NCI-H2227 (cell line): ENCODE measurements around the gene GALNT11.
A peak's percentile ranks its signal among the peaks of the same experiment; 100 is the strongest.

Experiments used
- DNase-seq: peaks from one replicate; lab custom pipeline; 2025; ENCODE audit not compliant: unreplicated experiment; lab: John Stamatoyannopoulos, UW

Gene GALNT11

DNA sequence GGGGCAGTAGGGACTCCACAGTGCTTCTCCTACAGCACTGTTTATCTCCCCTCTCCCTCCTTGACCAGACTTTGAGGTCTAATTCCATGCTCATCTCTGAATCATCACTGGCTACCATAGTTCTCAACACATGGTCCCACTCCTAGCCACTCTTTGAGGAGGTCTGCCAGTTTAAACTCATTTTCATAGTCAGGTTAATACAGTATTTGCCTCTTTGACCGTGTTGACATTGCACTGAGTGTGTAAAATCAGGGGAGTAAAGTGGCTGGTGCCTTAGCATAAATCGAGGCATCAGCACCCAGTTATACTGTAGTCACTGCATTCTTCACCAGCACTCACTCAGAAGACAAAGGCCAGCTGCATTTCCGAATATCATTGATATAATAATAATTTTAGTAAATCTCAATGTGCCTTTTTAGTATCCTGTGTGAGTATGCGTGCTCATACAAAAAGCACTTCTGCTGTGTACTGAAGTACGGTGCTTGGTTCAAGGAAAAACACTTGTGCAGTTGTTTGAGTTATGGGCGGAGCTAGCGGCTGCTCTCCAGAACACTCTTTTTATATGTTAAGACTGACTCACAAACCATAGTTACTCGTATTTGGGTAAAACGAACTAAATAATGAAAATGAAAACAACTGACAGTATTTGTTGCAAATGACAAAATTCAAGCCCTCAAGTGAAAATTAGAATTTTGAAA lies 89.7 kb downstream of the GALNT11 start:
- no peak for DNase-seq

- DNase-seq, result no peak
Observed at GRCh38 chr7:152117356-152117755, 91.9 kb downstream of the GALNT11 start.

DNA sequence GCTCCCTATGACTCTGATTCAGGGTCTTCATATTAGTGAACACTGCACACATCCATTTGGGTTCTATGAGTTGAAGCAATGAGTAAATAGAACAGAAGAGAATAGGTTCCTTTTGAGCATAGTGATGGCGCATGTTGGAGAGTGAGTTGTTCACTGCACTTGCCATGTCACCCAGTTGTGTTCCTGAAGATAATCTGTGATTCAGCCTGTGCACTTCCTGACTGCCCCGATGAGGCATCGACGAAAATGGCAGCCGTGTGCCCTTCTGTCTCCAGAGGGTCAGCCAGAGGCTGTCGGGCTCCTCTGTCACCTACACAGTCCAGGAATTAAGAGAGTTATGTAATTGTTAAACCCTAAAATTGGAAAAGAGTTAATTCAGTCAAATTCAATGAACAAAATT lies 94.7 kb downstream of the GALNT11 start:
- no peak for DNase-seq

DNA sequence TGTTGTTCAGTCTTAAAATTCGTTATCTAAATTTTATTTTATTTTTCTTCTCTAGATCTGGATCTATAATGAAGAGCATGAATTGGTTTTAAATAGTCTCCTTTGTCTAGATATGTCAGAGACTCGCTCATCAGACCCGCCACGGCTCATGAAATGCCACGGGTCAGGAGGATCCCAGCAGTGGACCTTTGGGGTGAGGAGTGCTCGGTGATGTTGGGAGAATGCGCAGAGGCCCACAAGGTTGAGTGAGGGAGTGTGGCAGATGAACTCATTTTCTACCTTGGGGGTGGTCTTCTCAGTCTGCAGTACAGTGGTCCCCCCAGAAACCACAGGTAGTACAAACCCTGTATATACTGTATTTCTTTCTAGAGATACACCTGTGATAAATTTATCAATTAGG lies 95.3 kb downstream of the GALNT11 start:
- no peak for DNase-seq

DNA sequence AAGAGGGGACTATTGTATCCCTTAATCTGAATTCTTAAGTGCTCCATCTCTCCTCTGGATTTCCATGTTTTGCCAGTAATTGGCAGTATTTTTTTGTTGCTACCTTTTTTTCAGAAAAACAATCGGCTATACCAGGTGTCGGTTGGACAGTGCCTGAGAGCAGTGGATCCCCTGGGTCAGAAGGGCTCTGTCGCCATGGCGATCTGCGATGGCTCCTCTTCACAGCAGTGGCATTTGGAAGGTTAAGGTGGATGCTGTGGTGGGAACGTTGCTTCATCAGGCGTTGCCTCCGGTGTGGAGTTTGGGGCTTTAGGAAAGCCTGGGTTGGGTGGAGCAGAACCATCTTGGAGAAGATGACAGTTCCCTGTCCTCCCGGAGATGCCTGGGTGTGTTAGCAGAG lies 96.0 kb downstream of the GALNT11 start:
- no peak for DNase-seq

GRCh38 chr7:152122540-152122939 lies 97.1 kb downstream of the GALNT11 start:
- DNase-seq, result no peak

DNA sequence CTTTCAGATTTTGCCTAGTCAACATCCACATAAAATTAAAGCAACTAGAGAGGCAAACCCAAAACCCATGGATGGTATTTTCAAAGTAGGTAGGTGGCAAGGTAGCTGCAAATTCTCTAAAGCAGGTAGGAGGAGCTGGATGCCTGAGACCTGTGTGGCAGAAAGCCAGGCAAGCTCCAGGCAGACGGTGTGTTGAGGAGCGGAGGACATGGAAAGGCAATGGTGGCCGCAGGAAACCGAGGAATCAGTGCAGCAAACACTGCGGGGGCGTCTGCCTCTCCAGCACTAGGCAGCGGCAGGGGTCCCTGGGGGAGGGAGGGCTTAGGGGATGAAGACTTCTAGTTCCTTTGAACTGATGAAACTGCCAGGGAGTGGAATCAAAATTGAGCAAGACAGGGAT lies 101.3 kb downstream of the GALNT11 start:
- DNase-seq, result no peak

DNA sequence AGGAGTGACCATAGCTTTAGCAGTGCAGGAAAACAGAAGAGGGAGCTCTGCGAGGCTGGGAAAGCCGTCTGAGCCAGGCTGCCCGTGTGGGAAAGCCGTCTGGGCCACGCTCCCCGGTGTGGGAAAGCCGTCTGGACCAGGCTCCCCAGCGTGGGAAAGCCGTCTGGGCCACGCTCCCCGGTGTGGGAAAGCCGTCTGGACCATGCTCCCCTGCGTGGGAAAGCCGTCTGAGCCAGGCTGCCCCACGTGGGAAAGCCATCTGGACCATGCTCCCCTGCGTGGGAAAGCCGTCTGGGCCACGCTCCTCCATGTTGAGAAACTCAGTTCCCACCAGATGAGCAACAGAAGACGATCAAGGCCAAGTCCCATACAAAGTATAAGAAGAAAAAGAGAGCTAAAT lies 101.8 kb downstream of the GALNT11 start:
- no peak for DNase-seq

GRCh38 chr7:152128252-152128651 lies 102.8 kb downstream of the GALNT11 start:
- DNase-seq, result no peak

DNA sequence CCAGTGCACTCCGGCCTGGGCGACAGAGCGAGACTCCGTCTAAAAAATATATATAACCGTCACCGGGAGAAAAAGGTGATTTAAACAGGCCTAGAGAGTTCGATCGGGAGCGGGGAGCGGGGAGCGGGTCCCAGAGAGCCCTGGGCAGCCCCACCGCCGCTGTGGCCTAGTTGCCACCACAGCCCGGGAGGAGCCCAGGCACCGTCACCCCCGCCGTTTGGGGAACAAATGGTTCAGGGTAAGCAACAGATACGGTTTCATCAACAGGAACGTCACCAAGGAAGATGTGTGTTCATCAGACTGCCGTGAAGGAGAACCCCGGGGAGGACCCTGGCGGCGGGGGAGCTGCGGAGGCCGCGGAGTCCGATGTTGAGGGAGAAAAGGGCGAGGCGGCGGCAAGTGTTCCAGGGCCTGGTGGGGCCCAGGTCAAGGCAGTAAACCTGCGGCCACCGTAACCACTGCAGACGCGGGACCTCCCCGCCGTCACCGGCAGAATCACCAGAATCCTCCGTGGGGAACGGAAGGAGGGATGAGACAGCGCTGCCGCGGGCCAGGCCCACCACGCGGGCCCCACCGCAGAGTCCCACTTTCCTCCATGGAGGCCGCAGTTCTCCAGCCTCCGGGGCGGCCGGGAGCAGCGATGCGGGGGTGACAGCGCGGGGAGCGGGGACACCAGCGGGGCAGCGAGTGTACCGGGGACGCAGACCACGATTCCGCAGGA lies 103.4 kb downstream of the GALNT11 start:
- no peak for DNase-seq

DNA sequence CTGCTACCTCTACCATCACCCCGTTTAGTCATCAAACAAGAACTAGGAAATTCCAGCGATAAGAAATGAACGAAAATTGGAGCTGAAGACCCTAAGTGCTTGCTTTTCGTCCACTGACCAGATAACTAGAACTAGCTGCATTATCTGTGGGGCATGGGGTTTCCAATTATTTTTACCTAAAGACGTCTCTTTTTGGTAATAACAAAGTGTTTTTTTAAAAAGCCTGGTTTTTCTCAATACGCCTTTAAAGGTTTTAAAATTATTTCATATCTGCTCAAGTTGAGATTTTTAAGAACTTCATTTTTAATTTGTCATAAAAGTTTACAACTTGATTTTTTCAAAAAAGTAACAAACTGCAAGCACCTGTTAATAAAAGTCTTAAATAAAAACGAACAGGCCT lies 104.2 kb downstream of the GALNT11 start:
- DNase-seq, result no peak

- DNase-seq, result no peak
Observed at GRCh38 chr7:152130658-152131590, 105.5 kb downstream of the GALNT11 start.

- DNase-seq, result no peak
Observed at GRCh38 chr7:152131981-152132494, 106.6 kb downstream of the GALNT11 start.

DNA sequence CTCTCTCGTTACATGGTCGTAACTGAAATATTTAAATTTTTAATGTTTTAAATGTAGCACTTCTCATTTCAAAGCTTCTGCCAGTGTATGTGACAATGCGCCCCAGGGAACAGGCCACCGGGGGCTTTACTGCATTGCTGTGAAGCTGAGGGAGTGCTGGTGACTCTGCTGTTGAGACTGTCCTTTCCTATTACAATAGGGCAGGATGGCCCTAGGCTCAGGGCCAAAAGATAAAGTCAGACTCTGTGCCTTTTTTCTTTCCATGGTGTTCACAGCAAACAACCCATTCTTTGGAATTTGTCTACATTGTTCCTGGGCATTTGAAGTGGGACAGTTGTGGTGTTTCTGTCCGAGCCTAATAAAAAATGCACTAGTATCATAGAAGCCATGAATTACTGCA lies 107.3 kb downstream of the GALNT11 start:
- no peak for DNase-seq

GRCh38 chr7:152133804-152134203 lies 108.3 kb downstream of the GALNT11 start:
- no peak for DNase-seq

DNA sequence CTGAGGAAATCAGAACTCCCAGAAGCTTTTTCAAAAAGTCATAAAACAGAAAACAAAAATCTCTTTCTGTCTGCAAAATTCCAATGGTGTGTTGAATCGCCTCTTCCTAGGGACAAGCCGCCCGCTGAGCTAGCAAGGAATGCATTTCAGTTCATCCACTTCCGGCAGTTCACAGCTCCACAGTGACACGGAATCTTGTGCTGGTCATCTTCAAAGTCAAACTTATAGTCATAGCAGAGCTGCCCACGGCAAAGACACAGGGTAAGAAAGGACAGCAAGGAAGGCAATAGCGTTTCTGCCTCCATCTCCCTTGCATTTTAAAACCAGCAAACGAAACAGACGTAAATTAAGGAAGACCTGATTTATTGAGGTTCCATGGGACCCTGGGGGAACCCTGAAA lies 111.2 kb downstream of the GALNT11 start:
- DNase-seq, result no peak

- DNase-seq, result peak; percentile 41
Observed at GRCh38 chr7:152137476-152138025, 112.1 kb downstream of the GALNT11 start.

DNA sequence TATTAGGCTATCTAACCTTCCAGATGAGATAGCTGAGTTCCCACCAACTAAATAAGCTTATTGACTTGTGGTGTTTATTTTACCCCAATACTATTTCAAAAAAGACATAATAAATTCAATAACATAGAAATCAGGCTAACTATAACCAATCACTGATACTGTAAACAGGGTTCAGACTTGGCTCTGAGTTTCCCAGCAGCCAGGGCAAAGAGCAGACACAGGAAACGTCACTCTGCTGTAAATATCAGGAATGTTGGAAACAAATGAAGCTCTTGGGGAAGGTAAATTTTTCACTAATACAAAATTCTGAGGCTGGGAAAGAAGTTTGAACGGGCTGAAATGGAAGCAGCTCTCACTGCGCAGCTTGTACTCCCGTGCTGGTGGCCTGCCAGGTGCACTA lies 114.6 kb downstream of the GALNT11 start:
- DNase-seq, result no peak

DNA sequence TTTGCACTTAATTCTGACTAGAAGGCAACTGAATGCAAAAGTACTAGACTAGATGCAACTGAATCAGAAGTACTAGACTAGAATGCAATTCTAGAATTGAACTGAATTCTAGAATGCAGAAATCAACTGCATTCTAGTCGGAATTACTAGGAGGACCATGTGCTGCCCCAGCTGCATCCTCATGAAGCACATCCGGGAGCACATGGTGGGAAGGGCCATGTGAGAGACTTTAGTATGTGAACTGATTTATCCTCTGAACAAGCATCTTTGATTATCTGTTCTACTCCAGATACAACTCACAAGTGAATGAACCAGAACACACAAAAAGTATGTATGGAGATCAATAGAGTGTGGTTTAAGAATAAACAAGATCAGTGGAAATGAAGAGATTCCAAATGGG lies 115.1 kb downstream of the GALNT11 start:
- no peak for DNase-seq

DNA sequence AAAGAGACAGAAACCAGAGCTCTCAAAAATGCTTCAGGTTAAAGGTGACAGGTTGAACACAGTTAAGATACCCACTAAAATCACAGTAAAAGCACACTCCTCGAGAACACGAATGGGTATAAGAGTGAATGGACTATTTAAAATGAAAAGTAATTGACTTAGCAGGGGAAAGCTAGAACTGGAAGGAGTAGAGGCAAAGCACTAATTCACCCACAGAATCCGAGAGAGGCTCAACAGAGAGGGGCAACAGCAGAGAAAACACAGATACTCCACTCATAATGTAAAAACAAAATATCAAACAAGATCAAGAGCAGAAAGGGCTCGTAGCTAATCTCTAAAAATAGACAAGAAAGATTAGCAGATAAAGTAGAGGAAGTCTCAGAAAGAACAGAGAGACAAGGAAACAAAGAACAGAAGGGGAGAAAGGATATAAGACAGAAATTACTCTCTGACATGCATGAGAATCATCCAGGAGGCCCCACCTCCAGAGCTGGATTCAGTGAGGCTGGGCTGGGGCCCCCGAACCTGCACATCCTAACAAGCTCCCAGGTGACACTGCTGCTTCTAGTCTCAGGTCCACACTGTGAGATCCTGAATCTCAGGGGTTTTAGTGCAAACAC lies 117.6 kb downstream of the GALNT11 start:
- no peak for DNase-seq
